CD8-positive, alpha-beta memory T cell (primary cell): ENCODE results near the gene MAP2K6. TPM values are rescaled to one million over a fixed set of nuclear protein-coding genes. Genes with fewer than 3 reads are reported as not detected.
"Not testable (repeated sequence)": the region's sequence is repeated elsewhere in the genome, so short reads cannot be mapped to it uniquely, and the experiment has no call there.

Source experiments
- CTCF ChIA-PET: fragments of 350-600 bp; sonication (Branson Sonifier 250); formaldehyde crosslinking; loops from one replicate; lab custom pipeline; 2021; ENCODE audit warnings: antibody characterized with exemption; lab: Charles Lee
- POLR2A ChIA-PET: fragments of 350-600 bp; sonication (Branson Sonifier 250); formaldehyde crosslinking; loops from one replicate; lab custom pipeline; 2021; ENCODE audit warnings: antibody characterized with exemption; lab: Charles Lee
- DNase-seq, 5 donors: peaks; one replicate each; pipeline versions ENCODE4 v3.0.0 to v3.0.0-alpha.2; 2020 to 2022; ENCODE audit warnings: mixed read lengths in 1 of 5
- H3K27ac ChIP-seq: one replicate; pipeline ENCODE4 v1.7.0; 2013; ENCODE audit warnings: low read depth, mild to moderate bottlenecking, low read length, moderate library complexity
- H3K27me3 ChIP-seq: 2 replicates; pipeline ENCODE4 v1.7.0; 2013; ENCODE audit warnings: low read length, mild to moderate bottlenecking; ENCODE audit not compliant: insufficient read depth, poor library complexity, severe bottlenecking
- H3K36me3 ChIP-seq: 2 replicates; pipeline ENCODE4 v1.7.0; 2013; ENCODE audit warnings: mild to moderate bottlenecking, low read length, moderate library complexity; ENCODE audit not compliant: insufficient read depth
- H3K4me1 ChIP-seq: 2 replicates; pipeline ENCODE4 v1.7.0; 2013; ENCODE audit warnings: mild to moderate bottlenecking, low read length, moderate library complexity; ENCODE audit not compliant: insufficient read depth
- H3K4me3 ChIP-seq: 2 replicates; pipeline ENCODE4 v1.7.0; 2013; ENCODE audit warnings: mild to moderate bottlenecking, low read length
- H3K9me3 ChIP-seq: 2 replicates; pipeline ENCODE4 v1.7.0; 2013; ENCODE audit warnings: mild to moderate bottlenecking, low read length
- H3K27ac Mint-ChIP-seq, 8 donors: one replicate each; pipeline ENCODE4 v1.8.0; 2020 to 2021; ENCODE audit warnings: mixed read lengths in 8 of 8, mild to moderate bottlenecking in 6 of 8, inconsistent platforms in 3 of 8, moderate library complexity in 3 of 8
- H3K27me3 Mint-ChIP-seq, 2 donors: one replicate each; pipeline ENCODE4 v1.8.0; 2020 to 2021; ENCODE audit warnings: mixed read lengths in 2 of 2, mild to moderate bottlenecking in 1 of 2, moderate library complexity in 1 of 2
- H3K36me3 Mint-ChIP-seq, 3 donors: one replicate each; pipeline ENCODE4 v1.8.0; 2020 to 2021; ENCODE audit warnings: mixed read lengths in 3 of 3, inconsistent platforms in 1 of 3, mild to moderate bottlenecking in 1 of 3
- H3K4me1 Mint-ChIP-seq, 3 donors: one replicate each; pipeline ENCODE4 v1.8.0; 2020 to 2021; ENCODE audit warnings: mixed read lengths in 3 of 3, inconsistent platforms in 1 of 3, mild to moderate bottlenecking in 1 of 3
- H3K4me3 Mint-ChIP-seq, 7 donors: one replicate each; pipeline ENCODE4 v1.8.0; 2020 to 2021; ENCODE audit warnings: mixed read lengths in 7 of 7, mild to moderate bottlenecking in 6 of 7, moderate library complexity in 4 of 7, inconsistent platforms in 2 of 7
- H3K9me3 Mint-ChIP-seq, 5 donors: one replicate each; pipeline ENCODE4 v1.8.0; 2020 to 2022; ENCODE audit warnings: mixed read lengths in 5 of 5, mild to moderate bottlenecking in 3 of 5, moderate library complexity in 2 of 5, inconsistent platforms in 1 of 5
- polyA plus RNA-seq: library from polyadenylated mRNA; unstranded; fragments of 300-500 nt; fragmentation: Illumina TruSeq; gene quantifications from one replicate; pipeline ENCODE4 v1.2.3, GENCODE V29; 2021
- total RNA-seq, 2 experiments: library from RNA; stranded (reverse); gene quantifications; one replicate each; pipeline ENCODE4 v1.2.3, GENCODE V29; 2021

The MAP2K6 gene
- total and polyA plus RNA-seq, 3 experiments from 2014 or later = 1.9 to 18.7 (median 2.5) TPM

- Mint-ChIP-seq H3K9me3 (no peaks in the 10 kb centered on the region), H3K4me3 (no peak overlapping the region), H3K27ac (peak overlapping the region in 2 of 8 donors; percentile 37 to 39), H3K27me3 (no peaks in the 10 kb centered on the region), H3K4me1 (peaks cover 29 to 55% (median 51%) of the 10 kb centered on the region in 3 donors), H3K36me3 (peaks cover 13 to 15% (median 13%) of the 10 kb centered on the region in 3 donors)
- Histone ChIP-seq H3K4me1 (no peaks in the 10 kb centered on the region), H3K4me3 (no peak overlapping the region), H3K9me3 (no peaks in the 10 kb centered on the region), H3K27me3 (no peaks in the 10 kb centered on the region), H3K36me3 (no peaks in the 10 kb centered on the region), H3K27ac (no peak overlapping the region)
- ChIA-PET POLR2A (no interaction called here), CTCF (no interaction called here)
- no peak for DNase-seq
Measured at GRCh38 chr17:69473841-69474831, 59.6 kb downstream of the MAP2K6 start.

GRCh38 chr17:69477204-69477902, 62.9 kb downstream of the MAP2K6 start:
- CTCF ChIA-PET = no interaction called here
- Histone ChIP-seq H3K27ac (no peak overlapping the region), H3K27me3 (no peaks in the 10 kb centered on the region), H3K4me1 (no peaks in the 10 kb centered on the region), H3K9me3 (no peaks in the 10 kb centered on the region), H3K36me3 (no peaks in the 10 kb centered on the region), H3K4me3 (no peak overlapping the region)
- no peak for DNase-seq
- Mint-ChIP-seq H3K9me3 (no peaks in the 10 kb centered on the region), H3K27me3 (no peaks in the 10 kb centered on the region), H3K36me3 (peaks cover 5 to 16% (median 9%) of the 10 kb centered on the region in 3 donors), H3K4me1 (peaks cover 29 to 60% (median 48%) of the 10 kb centered on the region in 3 donors), H3K27ac (peak overlapping the region in 5 of 8 donors; percentile 4 to 72 (median 53)), H3K4me3 (peak overlapping the region in 1 of 7 donors; percentile 25)
- POLR2A ChIA-PET = no interaction called here

DNA sequence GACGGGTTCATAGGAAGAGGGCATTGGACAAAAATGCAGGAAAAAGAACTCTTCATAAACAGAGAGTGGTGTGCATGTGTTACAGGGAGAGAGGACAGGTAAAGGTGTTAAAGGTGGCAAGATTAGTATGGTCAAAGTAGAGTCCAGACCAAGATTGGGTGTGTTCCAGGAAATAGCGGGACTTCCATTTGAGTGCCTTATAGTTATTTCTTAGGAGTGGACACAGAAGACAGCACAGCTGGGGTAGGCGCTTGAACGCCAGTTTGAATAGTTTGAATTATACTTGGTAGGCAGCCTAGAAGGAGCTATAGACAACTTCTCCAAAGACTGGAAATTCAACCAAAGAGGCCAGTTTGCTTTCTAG, 63.4 kb downstream of the MAP2K6 start:
- no peak overlapping the region for H3K27ac ChIP-seq
- DNase-seq = no peak
- no peaks in the 10 kb centered on the region for H3K4me1 ChIP-seq
- ChIA-PET CTCF (no interaction called here), POLR2A (no interaction called here)
- H3K36me3 ChIP-seq = no peaks in the 10 kb centered on the region
- peak overlapping the region in 6 of 8 donors; percentile 4 to 93 (median 36) for H3K27ac Mint-ChIP-seq
- peaks cover 5 to 19% (median 9%) of the 10 kb centered on the region in 3 donors for H3K36me3 Mint-ChIP-seq
- no peaks in the 10 kb centered on the region for H3K9me3 Mint-ChIP-seq
- H3K27me3 Mint-ChIP-seq = no peaks in the 10 kb centered on the region
- peaks cover 29 to 60% (median 48%) of the 10 kb centered on the region in 3 donors for H3K4me1 Mint-ChIP-seq
- no peaks in the 10 kb centered on the region for H3K9me3 ChIP-seq
- no peak overlapping the region for H3K4me3 ChIP-seq
- H3K4me3 Mint-ChIP-seq = peak overlapping the region in 1 of 7 donors; percentile 25
- H3K27me3 ChIP-seq = no peaks in the 10 kb centered on the region

- Histone ChIP-seq H3K27me3 (no peaks in the 10 kb centered on the region), H3K4me3 (no peak overlapping the region), H3K36me3 (no peaks in the 10 kb centered on the region), H3K9me3 (no peaks in the 10 kb centered on the region), H3K4me1 (no peaks in the 10 kb centered on the region), H3K27ac (no peak overlapping the region)
- Mint-ChIP-seq H3K36me3 (peaks cover 5 to 21% (median 9%) of the 10 kb centered on the region in 3 donors), H3K4me3 (peak overlapping the region in 3 of 7 donors; percentile 37 to 62 (median 47)), H3K27ac (peak overlapping the region in 7 of 8 donors; percentile 2 to 93 (median 79)), H3K9me3 (no peaks in the 10 kb centered on the region), H3K4me1 (peaks cover 27 to 56% (median 44%) of the 10 kb centered on the region in 3 donors), H3K27me3 (no peaks in the 10 kb centered on the region)
- DNase-seq = no peak
- CTCF ChIA-PET = no interaction called here
- POLR2A ChIA-PET = interaction anchor here (0.6 kb wide), 1 partner anchor 16 kb away, joined by 5 read pairs; no protein-coding TSS in a partner anchor
Measured at GRCh38 chr17:69478916-69479315, 64.4 kb downstream of the MAP2K6 start.

DNA sequence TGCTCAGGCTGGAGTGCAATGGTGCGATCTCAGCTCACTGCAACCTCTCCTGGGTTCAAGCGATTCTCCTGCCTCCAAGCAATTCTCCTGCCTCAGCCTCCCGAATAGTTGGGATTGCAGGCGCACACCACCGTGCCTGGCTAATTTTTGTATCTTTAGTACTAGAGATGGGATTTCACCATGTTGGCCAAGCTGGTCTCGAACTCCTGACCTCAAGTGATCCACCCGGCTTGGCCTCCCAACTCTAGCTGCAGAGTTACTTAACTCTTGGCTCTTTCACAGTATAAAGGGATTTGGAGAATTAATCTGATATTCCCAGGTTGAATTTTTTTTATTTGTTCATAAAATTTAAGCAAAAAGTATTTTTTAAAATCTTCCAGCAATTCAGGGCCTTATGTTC, 65.3 kb downstream of the MAP2K6 start:
- CTCF ChIA-PET, POLR2A ChIA-PET: not testable (repeated sequence)

GRCh38 chr17:69480245-69480644, 65.7 kb downstream of the MAP2K6 start:
- Mint-ChIP-seq H3K27me3 (no peaks in the 10 kb centered on the region), H3K36me3 (peaks cover 5 to 22% (median 9%) of the 10 kb centered on the region in 3 donors), H3K9me3 (no peaks in the 10 kb centered on the region), H3K27ac (peak overlapping the region in 3 of 8 donors; percentile 14 to 65 (median 29)), H3K4me1 (peaks cover 29 to 50% (median 41%) of the 10 kb centered on the region in 3 donors), H3K4me3 (no peak overlapping the region)
- Histone ChIP-seq H3K4me1 (no peaks in the 10 kb centered on the region), H3K9me3 (no peaks in the 10 kb centered on the region), H3K4me3 (no peak overlapping the region), H3K27ac (no peak overlapping the region), H3K27me3 (no peaks in the 10 kb centered on the region), H3K36me3 (no peaks in the 10 kb centered on the region)
- ChIA-PET POLR2A (no interaction called here), CTCF (no interaction called here)
- no peak for DNase-seq

More for the DNA sequence above, 65.3 kb downstream of the MAP2K6 start:
- H3K9me3 Mint-ChIP-seq, H3K27me3 ChIP-seq, H3K27me3 Mint-ChIP-seq, H3K4me3 ChIP-seq, DNase-seq, H3K4me3 Mint-ChIP-seq, H3K36me3 ChIP-seq, H3K9me3 ChIP-seq, H3K27ac ChIP-seq, H3K4me1 ChIP-seq: not testable (repeated sequence)
- peaks cover 5 to 22% (median 9%) of the 10 kb centered on the region in 3 donors for H3K36me3 Mint-ChIP-seq
- H3K4me1 Mint-ChIP-seq = peaks cover 29 to 50% (median 41%) of the 10 kb centered on the region in 3 donors
- H3K27ac Mint-ChIP-seq = peak overlapping the region in 1 of 8 donors; percentile 65

DNA sequence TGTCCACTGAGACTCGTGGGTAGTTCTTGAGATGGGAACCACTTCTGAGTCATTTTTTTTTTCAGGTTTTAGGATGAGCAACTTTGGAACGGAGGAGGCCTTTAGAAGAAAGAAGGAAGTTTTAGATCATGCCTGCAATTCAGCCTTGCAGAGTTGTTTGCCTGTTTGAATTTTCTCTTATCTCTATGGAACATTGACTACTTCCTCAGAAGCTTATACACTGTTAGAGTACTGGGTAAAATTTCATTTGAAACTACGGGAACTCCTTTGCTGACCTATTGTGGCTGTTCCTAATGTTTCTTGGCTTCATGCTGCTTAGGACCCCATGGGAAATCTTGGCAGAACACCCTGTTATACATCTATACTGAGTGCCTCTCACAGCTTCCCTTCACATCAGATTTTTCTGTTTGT, 70.8 kb downstream of the MAP2K6 start:
- DNase-seq = no peak
- ChIA-PET POLR2A (no interaction called here), CTCF (interaction anchor here (0.8 kb wide), 1 partner anchor 10 kb away, joined by 3 read pairs; no protein-coding TSS in a partner anchor)
- Mint-ChIP-seq H3K36me3 (peaks cover 5 to 19% (median 12%) of the 10 kb centered on the region in 3 donors), H3K4me1 (peaks cover 5 to 25% (median 20%) of the 10 kb centered on the region in 3 donors), H3K27me3 (peaks cover 0 to 1% of the 10 kb centered on the region in 2 donors), H3K9me3 (no peaks in the 10 kb centered on the region), H3K27ac (peak overlapping the region in 1 of 8 donors; percentile 19), H3K4me3 (no peak overlapping the region)
- no peak overlapping the region for H3K4me3 ChIP-seq
- no peaks in the 10 kb centered on the region for H3K36me3 ChIP-seq
- H3K4me1 ChIP-seq = no peaks in the 10 kb centered on the region
- H3K9me3 ChIP-seq = no peaks in the 10 kb centered on the region
- H3K27ac ChIP-seq = no peak overlapping the region
- H3K27me3 ChIP-seq = no peaks in the 10 kb centered on the region
